K562 (cell line): ENCODE measurements around the gene CLIC1. TPM values are rescaled to one million over a fixed set of nuclear protein-coding genes. Genes with fewer than 3 reads are reported as not detected.
A peak's percentile ranks its signal among the peaks of the same experiment; 100 is the strongest.

Source experiments
- HCFC1 ChIP-seq: IDR thresholded peaks from 2 replicates; pipeline ENCODE4 v1.6.1; 2012; ENCODE audit warnings: low read depth, low read length, improper control_type of control experiment
- HMGN3 ChIP-seq: IDR thresholded peaks from 2 replicates; pipeline ENCODE4 v1.6.1; 2011; ENCODE audit warnings: borderline replicate concordance, low read depth, mild to moderate bottlenecking, mixed read lengths, low read length; ENCODE audit not compliant: insufficient read length; ENCODE audit errors: extremely low read depth
- MITF ChIP-seq: IDR thresholded peaks from 2 replicates; pipeline ENCODE4 v1.6.1; 2014; ENCODE audit warnings: antibody characterized with exemption
- MTA3 ChIP-seq: fragments of 450-650 bp; formaldehyde crosslinking; IDR thresholded peaks from 2 replicates; pipeline ENCODE4 v1.6.1; 2017; ENCODE audit warnings: mild to moderate bottlenecking, borderline replicate concordance
- MTF1 ChIP-seq: fragments of 250-450 bp; sonication (Bioruptor Pico); IDR thresholded peaks from 2 replicates; pipeline ENCODE4 v1.9.0; 2021; ENCODE audit warnings: moderate library complexity, mild to moderate bottlenecking, inconsistent platforms, borderline replicate concordance
- MXI1 ChIP-seq: IDR thresholded peaks from 2 replicates; pipeline ENCODE4 v1.6.1; 2011; ENCODE audit warnings: low read depth, mild to moderate bottlenecking, improper control_type of control experiment, low read length
- PHTF2 ChIP-seq: fragments of 250-450 bp; sonication (Bioruptor Pico); IDR thresholded peaks from 2 replicates; pipeline ENCODE4 v1.5.0; 2021; ENCODE audit warnings: mild to moderate bottlenecking
- PRPF4 ChIP-seq: fragments of 200-400 bp; formaldehyde crosslinking; IDR thresholded peaks from one replicate; pipeline ENCODE4 v1.6.1; 2017; ENCODE audit warnings: low read length, low read depth, mild to moderate bottlenecking; ENCODE audit not compliant: insufficient read depth, poor library complexity, severe bottlenecking
- RBFOX2 ChIP-seq: fragments of 200-400 bp; formaldehyde crosslinking; IDR thresholded peaks from 2 replicates; pipeline ENCODE4 v1.6.1; 2017; ENCODE audit warnings: low read depth, mild to moderate bottlenecking, low read length, moderate library complexity
- SP2 ChIP-seq: IDR thresholded peaks from 2 replicates; pipeline ENCODE4 v1.6.1; 2011; ENCODE audit warnings: mild to moderate bottlenecking, low read depth, low read length, moderate library complexity; ENCODE audit not compliant: poor library complexity, severe bottlenecking; ENCODE audit errors: extremely low read depth
- TAF9B ChIP-seq: fragments of 450-650 bp; IDR thresholded peaks from 2 replicates; pipeline ENCODE4 v1.6.1; 2018; ENCODE audit warnings: mild to moderate bottlenecking; ENCODE audit not compliant: partially characterized antibody
- ZBTB26 ChIP-seq: fragments of 450-650 bp; formaldehyde crosslinking; IDR thresholded peaks from 2 replicates; pipeline ENCODE4 v1.4.0; 2022; ENCODE audit warnings: missing genetic modification characterization
- ZFPM2 ChIP-seq: fragments of 250-450 bp; sonication (Bioruptor Pico); IDR thresholded peaks from 2 replicates; pipeline ENCODE4 v1.5.1; 2022; ENCODE audit warnings: mild to moderate bottlenecking
- ZNF24 ChIP-seq: fragments of 450-650 bp; IDR thresholded peaks from 2 replicates; pipeline ENCODE4 v1.6.1; 2016
- ZNF280A ChIP-seq: fragments of 450-650 bp; IDR thresholded peaks from 2 replicates; pipeline ENCODE4 v1.6.1; 2018; ENCODE audit warnings: mild to moderate bottlenecking, low read depth; ENCODE audit not compliant: partially characterized antibody
- ZNF57 ChIP-seq: fragments of 450-650 bp; formaldehyde crosslinking; IDR thresholded peaks from 2 replicates; pipeline ENCODE4 v1.4.0; 2020; ENCODE audit warnings: mild to moderate bottlenecking, moderate library complexity
- polyA plus RNA-seq, 8 experiments: library from polyadenylated mRNA; depleted of rRNA in 4 of 8; stranded (reverse) in 5 of 8; unstranded in 3 of 8; fragments of >200 nt; fragmentation: Nextera tagmentation in 2 of 8; fragmentation: Illumina TruSeq in 1 of 8; extraction: Ambion mirVana in 2 of 8; extraction: Trizol in 1 of 8; gene quantifications; 2 replicates each; pipeline versions ENCODE4 v1.2.1 to v1.2.3, GENCODE V29; 2011 to 2014; ENCODE audit warnings: inconsistent platforms in 1 of 8, missing spikeins in 1 of 8
- total RNA-seq, 7 experiments: library from RNA; depleted of rRNA in 6 of 7; stranded (reverse); fragments of >200 nt in 6 of 7; fragmentation: Illumina TruSeq in 2 of 7; extraction: Trizol in 2 of 7; gene quantifications; 2 replicates each; pipeline versions ENCODE4 v1.2.1 to v1.2.3, GENCODE V29; 2011 to 2021; ENCODE audit warnings: low replicate concordance in 1 of 7
- TF ChIP-seq, protein P1 (sequence below): sonication (generic); IDR thresholded peaks from 2 replicates; pipeline ENCODE4 v1.6.1; 2016
- TF ChIP-seq, protein P2 (sequence below): fragments of 450-650 bp; IDR thresholded peaks from 2 replicates; pipeline ENCODE4 v1.6.1; 2017; ENCODE audit warnings: antibody characterized with exemption

CLIC1 gene
- total and polyA plus RNA-seq, 9 of the 15 experiments (the other 6 are each of a cell fraction or from before 2014, with no cell fraction given): 1,267 to 2,419 (median 1,808) TPM

DNA sequence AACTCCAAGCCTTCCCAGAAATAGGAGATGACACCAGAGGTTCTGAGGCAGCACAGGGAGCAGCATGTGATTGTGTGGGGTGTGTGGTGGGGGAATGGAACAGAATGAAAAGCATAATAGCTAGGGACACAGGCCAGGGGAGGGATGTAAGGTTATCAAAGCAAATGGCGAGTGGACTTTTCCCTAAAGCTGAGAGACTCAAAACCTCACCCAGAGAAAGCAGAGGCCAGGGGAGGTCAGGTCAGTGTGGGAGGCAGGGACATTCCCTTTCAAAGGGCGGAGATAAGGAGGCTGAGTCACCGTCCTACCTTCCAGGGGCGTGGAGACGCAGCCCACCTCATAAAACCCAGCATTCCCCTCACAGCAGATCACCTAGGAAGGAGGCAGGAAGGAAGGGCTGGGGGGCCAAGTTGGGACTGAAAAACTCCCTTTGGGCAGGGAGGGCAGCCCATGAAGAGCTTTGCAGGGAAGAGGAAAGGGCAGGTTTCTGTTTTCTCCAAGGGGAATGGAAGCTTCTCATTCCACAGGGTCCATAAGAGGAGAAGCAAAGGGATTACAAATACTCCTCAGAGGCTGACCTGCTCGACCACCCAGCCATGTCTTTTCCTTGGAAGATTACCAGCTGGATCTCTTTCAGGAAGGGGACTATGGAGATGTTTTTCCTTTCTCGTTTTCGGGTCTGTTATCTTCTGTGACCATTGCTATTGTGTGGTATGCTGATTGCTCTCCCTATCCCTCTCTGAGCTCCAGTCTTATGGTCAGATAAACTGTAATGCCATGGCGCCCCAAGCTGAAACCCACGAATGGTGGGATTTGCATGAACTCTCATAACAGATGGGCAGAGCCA is 45.9 kb downstream of the CLIC1 start (continued):
- TF ChIP-seq HMGN3 (peak; percentile 63), ZFPM2 (CRISPR knock-in tag) (no peak), MTF1 (CRISPR knock-in tag) (no peak), MXI1 (no peak; the same call in 1 of the 2 replicates), PHTF2 (CRISPR knock-in tag) (peak; percentile 30; the same call in 1 of the 2 replicates), ZNF57 (no peak), MITF (no peak; the same call in 1 of the 2 replicates), TAF9B (no peak), PRPF4 (no peak), ZNF280A (no peak), SP2 (no peak), ZBTB26 (CRISPR knock-in tag) (peak; percentile 86), MTA3 (peak; percentile 98), ZNF24 (peak; percentile 56), RBFOX2 (no peak), HCFC1 (no peak)
- TF ChIP-seq, protein P1, sequence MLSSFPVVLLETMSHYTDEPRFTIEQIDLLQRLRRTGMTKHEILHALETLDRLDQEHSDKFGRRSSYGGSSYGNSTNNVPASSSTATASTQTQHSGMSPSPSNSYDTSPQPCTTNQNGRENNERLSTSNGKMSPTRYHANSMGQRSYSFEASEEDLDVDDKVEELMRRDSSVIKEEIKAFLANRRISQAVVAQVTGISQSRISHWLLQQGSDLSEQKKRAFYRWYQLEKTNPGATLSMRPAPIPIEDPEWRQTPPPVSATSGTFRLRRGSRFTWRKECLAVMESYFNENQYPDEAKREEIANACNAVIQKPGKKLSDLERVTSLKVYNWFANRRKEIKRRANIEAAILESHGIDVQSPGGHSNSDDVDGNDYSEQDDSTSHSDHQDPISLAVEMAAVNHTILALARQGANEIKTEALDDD: peak; percentile 55; the same call in 1 of the 2 replicates
- TF ChIP-seq, protein P2, sequence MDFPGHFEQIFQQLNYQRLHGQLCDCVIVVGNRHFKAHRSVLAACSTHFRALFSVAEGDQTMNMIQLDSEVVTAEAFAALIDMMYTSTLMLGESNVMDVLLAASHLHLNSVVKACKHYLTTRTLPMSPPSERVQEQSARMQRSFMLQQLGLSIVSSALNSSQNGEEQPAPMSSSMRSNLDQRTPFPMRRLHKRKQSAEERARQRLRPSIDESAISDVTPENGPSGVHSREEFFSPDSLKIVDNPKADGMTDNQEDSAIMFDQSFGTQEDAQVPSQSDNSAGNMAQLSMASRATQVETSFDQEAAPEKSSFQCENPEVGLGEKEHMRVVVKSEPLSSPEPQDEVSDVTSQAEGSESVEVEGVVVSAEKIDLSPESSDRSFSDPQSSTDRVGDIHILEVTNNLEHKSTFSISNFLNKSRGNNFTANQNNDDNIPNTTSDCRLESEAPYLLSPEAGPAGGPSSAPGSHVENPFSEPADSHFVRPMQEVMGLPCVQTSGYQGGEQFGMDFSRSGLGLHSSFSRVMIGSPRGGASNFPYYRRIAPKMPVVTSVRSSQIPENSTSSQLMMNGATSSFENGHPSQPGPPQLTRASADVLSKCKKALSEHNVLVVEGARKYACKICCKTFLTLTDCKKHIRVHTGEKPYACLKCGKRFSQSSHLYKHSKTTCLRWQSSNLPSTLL: no peak
